Measurements from ENCODE around the gene KCNMA1. TPM values are rescaled to one million over a fixed set of nuclear protein-coding genes. Genes with fewer than 3 reads are reported as not detected.

KCNMA1 gene
- total RNA-seq, 1 experiment from 2014 or later, result 0.49 TPM

GRCh38 chr10:77160679-77161078, 476.9 kb downstream of the KCNMA1 start:
- RAD21 ChIA-PET (ENCODE audit: low non-redundant PET in 1 of 2, low total read pairs in 2 of 2, uncharacterized antibody in 2 of 2, unreplicated experiment in 2 of 2), result no interaction called here
- no peak for TF ChIP-seq SRF (IDR thresholded peaks at IDR 0.05; ENCODE audit: low read depth)
- TF ChIP-seq FOSL1 (IDR thresholded peaks at IDR 0.05; ENCODE audit: low read depth), result peak; percentile 9; the same call in 1 of the 2 replicates
- TF ChIP-seq JUND (IDR thresholded peaks at IDR 0.05), result peak; percentile 22; the same call in 1 of the 2 replicates
- Histone ChIP-seq H3K27ac (ENCODE audit: low read depth, low read length) (no peak overlapping the region), H3K27me3 (ENCODE audit: insufficient read depth, low read length) (peaks cover 44% of the 10 kb centered on the region; the same call in 1 of the 2 replicates), H3K4me3 (replicated peaks in 1 of 2; ENCODE audit: low read depth in 1 of 2, low read length in 2 of 2) (no peak overlapping the region), H3K9me3 (ENCODE audit: control insufficient read depth in 1 of 2, insufficient read depth in 1 of 2, low read depth in 1 of 2, low read length in 2 of 2) (no peaks in the 10 kb centered on the region), H2AFZ (ENCODE audit: low read depth, low read length, poor library complexity, severe bottlenecking) (no peak overlapping the region), H3K36me3 (ENCODE audit: control insufficient read depth in 1 of 2, insufficient read depth in 2 of 2, low read length in 2 of 2) (no peaks in the 10 kb centered on the region), H3K4me1 (ENCODE audit: control insufficient read depth in 1 of 2, insufficient read depth in 2 of 2, low read length in 2 of 2) (peaks cover 0 to 33% of the 10 kb centered on the region in 2 experiments; a peak in 2 of 4 replicates), H3K9ac (ENCODE audit: low read length) (no peak overlapping the region), H3K79me2 (ENCODE audit: insufficient read depth, low read length) (no peaks in the 10 kb centered on the region), H4K20me1 (ENCODE audit: insufficient read depth) (no peaks in the 10 kb centered on the region), H3K4me2 (ENCODE audit: low read length) (no peak overlapping the region), H3K9me2 (ENCODE audit: insufficient read depth) (no peaks in the 10 kb centered on the region)
- POLR2A ChIA-PET, result no interaction called here
- DNase-seq (ENCODE audit: low read depth, low spot score) (no peak), ATAC-seq (no peak)
- CTCF ChIA-PET, result interaction anchor here (1.2 kb wide), 1 partner anchor 14 kb away, joined by 6 read pairs; no protein-coding TSS in a partner anchor
- no TSS peak for BruUV-seq (replicated peaks)
- intact Hi-C loops (cut with micrococcal nuclease), result loop anchor here (10.0 kb wide), 1 partner anchor 344 kb away; no protein-coding TSS in a partner anchor

GRCh38 chr10:77159538-77160110, 478.0 kb downstream of the KCNMA1 start:
- Histone ChIP-seq H3K79me2 (ENCODE audit: insufficient read depth, low read length) (no peaks in the 10 kb centered on the region), H3K27ac (ENCODE audit: low read depth, low read length) (no peak overlapping the region), H3K27me3 (ENCODE audit: insufficient read depth, low read length) (peaks cover 39% of the 10 kb centered on the region; the same call in 1 of the 2 replicates), H4K20me1 (ENCODE audit: insufficient read depth) (no peaks in the 10 kb centered on the region), H3K9me3 (ENCODE audit: control insufficient read depth in 1 of 2, insufficient read depth in 1 of 2, low read depth in 1 of 2, low read length in 2 of 2) (no peaks in the 10 kb centered on the region), H2AFZ (ENCODE audit: low read depth, low read length, poor library complexity, severe bottlenecking) (no peak overlapping the region), H3K9me2 (ENCODE audit: insufficient read depth) (no peaks in the 10 kb centered on the region), H3K4me3 (replicated peaks in 1 of 2; ENCODE audit: low read depth in 1 of 2, low read length in 2 of 2) (no peak overlapping the region), H3K36me3 (ENCODE audit: control insufficient read depth in 1 of 2, insufficient read depth in 2 of 2, low read length in 2 of 2) (no peaks in the 10 kb centered on the region), H3K4me2 (ENCODE audit: low read length) (no peak overlapping the region), H3K4me1 (ENCODE audit: control insufficient read depth in 1 of 2, insufficient read depth in 2 of 2, low read length in 2 of 2) (peaks cover 0 to 32% of the 10 kb centered on the region in 2 experiments; a peak in 2 of 4 replicates), H3K9ac (ENCODE audit: low read length) (no peak overlapping the region)
- intact Hi-C loops (cut with micrococcal nuclease), result loop anchor here (10.0 kb wide), 1 partner anchor 345 kb away; no protein-coding TSS in a partner anchor
- RAD21 ChIA-PET (ENCODE audit: low non-redundant PET in 1 of 2, low total read pairs in 2 of 2, uncharacterized antibody in 2 of 2, unreplicated experiment in 2 of 2), result no interaction called here
- no peak for ATAC-seq
- BruUV-seq (replicated peaks), result no TSS peak
- CTCF ChIA-PET, result no interaction called here
- no peak for DNase-seq (ENCODE audit: low read depth, low spot score)
- POLR2A ChIA-PET, result no interaction called here
- TF ChIP-seq RAD21 (IDR thresholded peaks at IDR 0.05; ENCODE audit: low read depth) (no peak), CBX3 (IDR thresholded peaks at IDR 0.05; ENCODE audit: low read depth) (no peak), EZH2phosphoT487 (IDR thresholded peaks at IDR 0.05; ENCODE audit: borderline replicate concordance) (no peak), SRF (IDR thresholded peaks at IDR 0.05; ENCODE audit: low read depth) (no peak), REST (IDR thresholded peaks at IDR 0.05; ENCODE audit: low read depth) (no peak), POLR2A (IDR thresholded peaks at IDR 0.05; ENCODE audit: borderline replicate concordance, extremely low read depth, insufficient read depth, insufficient read length) (no peak), MAX (IDR thresholded peaks at IDR 0.05) (no peak), ELF1 (IDR thresholded peaks at IDR 0.05; ENCODE audit: borderline replicate concordance, low read depth) (no peak), ZBTB33 (IDR thresholded peaks at IDR 0.05; ENCODE audit: extremely low read depth, insufficient replicate concordance, low read length) (no peak), CTCF (IDR thresholded peaks at IDR 0.05 in 2 of 3, conservative IDR thresholded peaks at IDR 0.05 in 1 of 3; ENCODE audit: borderline replicate concordance in 1 of 3, insufficient read depth in 1 of 3, low read depth in 2 of 3, low read length in 2 of 3) (no peak)

Measured in HCT116 (cell line).